ENCODE measurements around the gene ERG.

The ERG gene

GRCh38 chr21:38488640-38489270 lies 9.5 kb downstream of the ERG start:
- Histone ChIP-seq H3K79me2 (no peaks in the 10 kb centered on the region), H3K9me3 (ENCODE audit: control insufficient read depth, low read length) (no peaks in the 10 kb centered on the region), H3K27me3 (ENCODE audit: control insufficient read depth, insufficient read depth, low read length) (no peaks in the 10 kb centered on the region), H3K4me3 (ENCODE audit: low read depth, low read length) (no peak overlapping the region), H3K4me1 (no peaks in the 10 kb centered on the region), H3K36me3 (ENCODE audit: control insufficient read depth, insufficient read depth, low read length) (no peaks in the 10 kb centered on the region), H3K9ac (no peak overlapping the region), H3K4me2 (ENCODE audit: low read length) (no peak overlapping the region), H2AFZ (no peak overlapping the region), H3K27ac (peak overlapping the region; percentile 4)
- TF ChIP-seq, protein P1, sequence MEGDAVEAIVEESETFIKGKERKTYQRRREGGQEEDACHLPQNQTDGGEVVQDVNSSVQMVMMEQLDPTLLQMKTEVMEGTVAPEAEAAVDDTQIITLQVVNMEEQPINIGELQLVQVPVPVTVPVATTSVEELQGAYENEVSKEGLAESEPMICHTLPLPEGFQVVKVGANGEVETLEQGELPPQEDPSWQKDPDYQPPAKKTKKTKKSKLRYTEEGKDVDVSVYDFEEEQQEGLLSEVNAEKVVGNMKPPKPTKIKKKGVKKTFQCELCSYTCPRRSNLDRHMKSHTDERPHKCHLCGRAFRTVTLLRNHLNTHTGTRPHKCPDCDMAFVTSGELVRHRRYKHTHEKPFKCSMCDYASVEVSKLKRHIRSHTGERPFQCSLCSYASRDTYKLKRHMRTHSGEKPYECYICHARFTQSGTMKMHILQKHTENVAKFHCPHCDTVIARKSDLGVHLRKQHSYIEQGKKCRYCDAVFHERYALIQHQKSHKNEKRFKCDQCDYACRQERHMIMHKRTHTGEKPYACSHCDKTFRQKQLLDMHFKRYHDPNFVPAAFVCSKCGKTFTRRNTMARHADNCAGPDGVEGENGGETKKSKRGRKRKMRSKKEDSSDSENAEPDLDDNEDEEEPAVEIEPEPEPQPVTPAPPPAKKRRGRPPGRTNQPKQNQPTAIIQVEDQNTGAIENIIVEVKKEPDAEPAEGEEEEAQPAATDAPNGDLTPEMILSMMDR (IDR thresholded peaks at IDR 0.05): no peak

GRCh38 chr21:38487901-38488639 lies 10.2 kb downstream of the ERG start:
- no peak overlapping the region for H3K4me3 ChIP-seq (ENCODE audit: low read depth, low read length)
- H3K27me3 ChIP-seq (ENCODE audit: control insufficient read depth, insufficient read depth, low read length): no peaks in the 10 kb centered on the region
- H3K79me2 ChIP-seq: no peaks in the 10 kb centered on the region
- H3K9me3 ChIP-seq (ENCODE audit: control insufficient read depth, low read length): no peaks in the 10 kb centered on the region
- H3K9ac ChIP-seq: no peak overlapping the region
- peak overlapping the region; percentile 4 for H3K27ac ChIP-seq
- no peak overlapping the region for H3K4me2 ChIP-seq (ENCODE audit: low read length)
- TF ChIP-seq, protein P1 (IDR thresholded peaks at IDR 0.05): no peak
- no peaks in the 10 kb centered on the region for H3K36me3 ChIP-seq (ENCODE audit: control insufficient read depth, insufficient read depth, low read length)
- H2AFZ ChIP-seq: no peak overlapping the region
- H3K4me1 ChIP-seq: no peaks in the 10 kb centered on the region

DNA sequence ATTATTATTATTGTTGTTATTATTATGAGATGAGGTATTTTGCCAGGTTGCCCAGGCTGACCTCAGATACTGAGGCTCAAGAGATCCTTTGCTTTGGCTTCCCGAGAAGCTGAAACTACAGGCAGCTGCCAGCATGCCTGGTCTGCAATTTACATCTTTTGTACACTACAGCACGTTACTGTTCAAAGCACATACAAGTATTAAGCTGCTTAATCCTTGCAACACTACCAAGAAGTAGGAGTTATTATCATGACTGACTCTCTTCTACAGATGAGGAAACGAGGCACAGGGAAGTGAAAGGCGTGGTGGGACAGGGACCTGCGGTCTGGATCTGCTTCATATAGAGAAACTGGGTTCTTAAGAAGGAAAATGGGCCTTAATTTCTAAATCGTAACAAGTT lies 11.6 kb downstream of the ERG start:
- Histone ChIP-seq H2AFZ (no peak overlapping the region), H3K27me3 (ENCODE audit: control insufficient read depth, insufficient read depth, low read length) (no peaks in the 10 kb centered on the region), H3K36me3 (ENCODE audit: control insufficient read depth, insufficient read depth, low read length) (no peaks in the 10 kb centered on the region), H3K4me3 (ENCODE audit: low read depth, low read length) (no peak overlapping the region), H3K9ac (no peak overlapping the region), H3K4me2 (ENCODE audit: low read length) (no peak overlapping the region), H3K27ac (no peak overlapping the region), H3K79me2 (no peaks in the 10 kb centered on the region), H3K4me1 (no peaks in the 10 kb centered on the region), H3K9me3 (ENCODE audit: control insufficient read depth, low read length) (no peaks in the 10 kb centered on the region)
- TF ChIP-seq, protein P1 (IDR thresholded peaks at IDR 0.05): no peak

GRCh38 chr21:38486221-38486620 lies 12.1 kb downstream of the ERG start:
- no peaks in the 10 kb centered on the region for H3K4me1 ChIP-seq
- no peak overlapping the region for H3K27ac ChIP-seq
- H3K9ac ChIP-seq: no peak overlapping the region
- TF ChIP-seq, protein P1 (IDR thresholded peaks at IDR 0.05): no peak
- H3K4me2 ChIP-seq (ENCODE audit: low read length): no peak overlapping the region
- H3K79me2 ChIP-seq: no peaks in the 10 kb centered on the region
- no peaks in the 10 kb centered on the region for H3K9me3 ChIP-seq (ENCODE audit: control insufficient read depth, low read length)
- H3K36me3 ChIP-seq (ENCODE audit: control insufficient read depth, insufficient read depth, low read length): no peaks in the 10 kb centered on the region
- H3K27me3 ChIP-seq (ENCODE audit: control insufficient read depth, insufficient read depth, low read length): no peaks in the 10 kb centered on the region
- H3K4me3 ChIP-seq (ENCODE audit: low read depth, low read length): no peak overlapping the region
- no peak overlapping the region for H2AFZ ChIP-seq

All from parathyroid adenoma (tissue), 2 donors.